ENCODE data around the gene SH3GLB2.

GRCh38 chr9:128995791-128996190, 32.3 kb downstream of the SH3GLB2 start:
- no peak for TF ChIP-seq EZH2 (IDR thresholded peaks at IDR 0.05; ENCODE audit: low read depth)
- TF ChIP-seq, protein P1, sequence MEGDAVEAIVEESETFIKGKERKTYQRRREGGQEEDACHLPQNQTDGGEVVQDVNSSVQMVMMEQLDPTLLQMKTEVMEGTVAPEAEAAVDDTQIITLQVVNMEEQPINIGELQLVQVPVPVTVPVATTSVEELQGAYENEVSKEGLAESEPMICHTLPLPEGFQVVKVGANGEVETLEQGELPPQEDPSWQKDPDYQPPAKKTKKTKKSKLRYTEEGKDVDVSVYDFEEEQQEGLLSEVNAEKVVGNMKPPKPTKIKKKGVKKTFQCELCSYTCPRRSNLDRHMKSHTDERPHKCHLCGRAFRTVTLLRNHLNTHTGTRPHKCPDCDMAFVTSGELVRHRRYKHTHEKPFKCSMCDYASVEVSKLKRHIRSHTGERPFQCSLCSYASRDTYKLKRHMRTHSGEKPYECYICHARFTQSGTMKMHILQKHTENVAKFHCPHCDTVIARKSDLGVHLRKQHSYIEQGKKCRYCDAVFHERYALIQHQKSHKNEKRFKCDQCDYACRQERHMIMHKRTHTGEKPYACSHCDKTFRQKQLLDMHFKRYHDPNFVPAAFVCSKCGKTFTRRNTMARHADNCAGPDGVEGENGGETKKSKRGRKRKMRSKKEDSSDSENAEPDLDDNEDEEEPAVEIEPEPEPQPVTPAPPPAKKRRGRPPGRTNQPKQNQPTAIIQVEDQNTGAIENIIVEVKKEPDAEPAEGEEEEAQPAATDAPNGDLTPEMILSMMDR (conservative IDR thresholded peaks at IDR 0.05), result no peak

Data from PC-9 (cell line).